ENCODE data around the gene CINP.
"Not testable (repeated sequence)": the region's sequence is repeated elsewhere in the genome, so short reads cannot be mapped to it uniquely, and the experiment has no call there.

Gene CINP

DNA sequence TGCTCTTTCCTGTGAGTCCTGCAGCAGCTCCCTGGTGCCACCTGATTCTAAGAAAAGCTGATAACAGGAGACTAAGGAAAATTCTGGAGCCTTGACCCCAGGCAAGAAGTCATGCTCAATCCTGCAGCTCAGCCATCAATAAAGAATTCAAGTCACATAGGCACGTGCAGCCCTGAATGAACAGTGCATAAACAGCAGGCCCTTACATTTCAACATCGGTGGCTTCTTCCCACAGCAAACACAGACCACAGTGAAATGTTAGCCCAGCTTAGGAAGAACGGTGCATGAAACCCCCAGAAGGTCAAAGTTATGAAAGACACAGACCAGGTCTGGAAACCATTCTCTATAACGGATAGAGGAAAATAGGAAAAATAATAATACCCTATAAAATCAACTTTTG lies 10.5 kb downstream of the CINP start:
- DNase-seq = no peak

GRCh38 chr14:102351593-102351992 lies 11.1 kb downstream of the CINP start:
- DNase-seq = not testable (repeated sequence)

- no peak for DNase-seq
Observed at GRCh38 chr14:102351023-102351422, 11.7 kb downstream of the CINP start.

DNA sequence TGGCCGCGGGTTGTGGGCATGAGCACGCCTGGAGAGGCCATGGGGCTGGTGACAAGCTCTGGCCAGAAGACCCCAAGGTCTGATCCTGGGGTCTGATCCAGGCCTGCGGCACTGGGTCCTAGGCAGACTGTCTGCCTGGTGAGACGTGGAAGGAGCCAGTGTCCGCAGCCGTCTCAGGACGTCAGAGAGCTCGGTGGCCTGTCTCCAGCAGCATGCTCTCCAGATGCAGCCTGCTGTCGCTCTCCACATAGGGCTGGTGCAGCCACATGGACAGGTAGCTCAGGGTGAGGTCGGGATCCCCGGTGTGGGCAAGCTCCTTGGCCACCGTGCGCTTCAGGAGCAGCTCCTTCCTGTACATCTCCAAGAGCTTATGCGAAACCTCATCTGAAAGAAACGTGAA lies 14.3 kb downstream of the CINP start:
- DNase-seq = no peak

DNA sequence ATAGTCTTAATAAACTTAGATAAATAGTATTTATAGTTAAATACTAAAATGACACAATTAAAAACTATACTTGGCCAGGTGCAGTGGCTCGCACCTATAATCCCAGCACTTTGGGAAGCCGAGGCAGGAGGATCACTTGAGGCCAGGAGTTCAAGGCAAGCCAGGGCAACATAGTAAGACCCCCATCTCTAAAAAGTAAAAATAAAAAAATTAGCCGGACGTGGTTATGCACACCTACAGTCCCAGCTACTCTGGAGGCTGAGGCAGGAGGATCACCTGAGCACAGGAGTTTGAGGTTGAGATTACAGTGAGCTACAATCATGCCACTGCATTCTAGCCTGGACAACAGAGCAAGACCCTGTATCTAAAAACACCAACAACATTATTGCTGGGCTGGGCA lies 16.0 kb downstream of the CINP start:
- no peak for DNase-seq

DNA sequence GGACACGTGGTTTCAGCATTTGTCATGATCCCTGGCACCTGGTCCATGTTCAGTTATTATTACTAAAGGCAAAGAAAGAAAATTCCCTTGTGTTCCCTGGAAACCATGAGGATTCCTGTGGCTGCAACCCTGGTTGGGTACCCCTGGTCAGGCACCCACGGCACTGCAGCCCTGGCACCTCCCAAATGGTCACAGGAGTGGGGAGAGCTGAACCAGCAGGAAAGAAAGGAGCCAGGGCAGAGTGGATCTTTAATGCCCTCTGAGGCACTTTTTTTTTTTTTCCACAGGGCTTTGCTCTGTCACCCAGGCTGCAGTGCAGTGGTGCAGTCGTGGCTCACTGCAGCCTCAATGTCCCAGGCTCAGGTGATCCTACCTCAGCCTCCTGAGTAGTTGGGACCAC lies 17.5 kb downstream of the CINP start:
- DNase-seq = no peak

GRCh38 chr14:102344485-102344884 lies 18.2 kb downstream of the CINP start:
- DNase-seq = no peak

GRCh38 chr14:102344084-102344483 lies 18.6 kb downstream of the CINP start:
- no peak for DNase-seq

DNA sequence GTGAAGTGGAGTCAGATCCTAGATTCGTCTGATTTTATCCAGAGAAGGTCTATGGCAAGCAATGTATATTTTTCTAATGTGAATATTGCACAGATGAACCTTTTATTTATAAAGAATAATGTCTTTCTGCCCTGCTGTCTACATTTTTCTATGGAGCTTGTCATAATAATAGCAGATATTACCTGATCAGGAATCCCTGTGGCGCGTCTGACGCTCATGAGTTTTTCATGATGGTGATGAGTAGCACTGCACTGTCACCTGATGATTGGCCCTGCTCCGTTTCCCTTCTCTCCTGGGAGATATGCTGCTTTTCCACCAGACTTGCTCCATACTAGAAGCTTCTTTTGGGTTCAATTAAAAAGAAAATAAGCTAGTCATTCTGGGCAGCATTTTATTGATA lies 20.5 kb downstream of the CINP start:
- DNase-seq = no peak

- DNase-seq = no peak
Observed at GRCh38 chr14:102341566-102341965, 21.1 kb downstream of the CINP start.

- no peak for DNase-seq
Observed at GRCh38 chr14:102338724-102339123, 24.0 kb downstream of the CINP start.

DNA sequence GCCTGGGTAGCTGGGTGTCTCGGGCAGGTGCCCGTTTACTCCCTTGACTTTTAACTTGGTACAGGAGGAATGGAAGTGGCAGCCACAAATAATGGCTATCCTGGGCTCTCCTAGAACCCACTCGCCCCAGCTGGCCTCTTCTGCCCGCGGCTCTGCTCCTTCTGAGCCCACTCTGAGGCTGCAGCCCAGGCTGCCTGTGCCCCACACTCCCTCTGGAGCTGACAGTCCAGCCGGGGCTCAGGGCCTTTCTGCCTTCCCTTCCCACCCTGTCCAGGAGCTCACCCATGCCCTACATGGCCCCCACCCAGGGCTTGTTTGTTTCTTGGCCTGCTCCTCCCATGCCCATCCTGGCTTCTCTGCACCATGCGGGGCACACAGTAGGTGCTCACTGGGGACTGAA lies 27.5 kb downstream of the CINP start:
- DNase-seq = no peak

DNA sequence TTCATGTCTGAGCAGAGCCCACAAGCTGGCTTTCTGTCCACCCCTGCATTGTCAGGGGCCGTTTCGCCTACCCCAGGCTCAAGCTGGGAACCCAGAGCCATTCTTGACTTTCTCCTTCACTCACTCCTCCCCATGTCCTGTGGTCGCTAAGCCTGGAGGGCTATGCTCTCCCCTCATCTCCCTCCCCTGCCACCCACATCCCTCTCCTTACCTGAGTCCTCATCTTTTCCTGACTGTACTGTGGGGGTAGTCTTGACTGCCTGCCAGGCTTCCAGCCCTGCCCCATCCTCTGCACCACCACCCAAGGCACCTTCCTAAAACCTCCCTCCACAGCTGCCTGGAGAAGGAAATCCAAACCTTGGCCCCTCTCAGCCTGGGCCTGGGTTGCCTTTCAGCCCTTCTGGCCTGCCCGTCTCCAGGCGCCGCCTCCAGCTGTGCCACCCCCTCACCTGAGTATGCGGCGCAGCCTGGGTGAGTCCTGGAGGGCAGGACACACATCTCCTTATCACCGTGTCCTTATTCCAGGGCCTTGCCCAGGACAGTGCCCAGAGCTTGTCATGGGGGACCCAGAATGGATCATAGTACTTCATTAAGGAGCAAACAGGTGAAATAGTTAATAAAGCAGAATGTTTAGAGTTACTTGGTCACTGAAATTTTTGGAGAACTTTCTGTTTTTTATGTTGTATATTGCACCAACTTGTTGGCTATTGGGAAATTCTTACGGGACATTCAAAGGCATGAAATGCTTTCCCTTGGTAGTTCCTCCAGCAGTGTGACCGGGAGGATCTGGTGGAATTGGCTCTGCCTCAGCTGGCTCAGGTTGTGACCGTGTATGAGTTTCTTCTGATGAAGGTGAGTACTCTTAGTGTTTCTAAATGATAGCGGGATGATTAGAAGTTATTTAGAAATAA lies 28.6 kb downstream of the CINP start:
- no peak for DNase-seq

DNA sequence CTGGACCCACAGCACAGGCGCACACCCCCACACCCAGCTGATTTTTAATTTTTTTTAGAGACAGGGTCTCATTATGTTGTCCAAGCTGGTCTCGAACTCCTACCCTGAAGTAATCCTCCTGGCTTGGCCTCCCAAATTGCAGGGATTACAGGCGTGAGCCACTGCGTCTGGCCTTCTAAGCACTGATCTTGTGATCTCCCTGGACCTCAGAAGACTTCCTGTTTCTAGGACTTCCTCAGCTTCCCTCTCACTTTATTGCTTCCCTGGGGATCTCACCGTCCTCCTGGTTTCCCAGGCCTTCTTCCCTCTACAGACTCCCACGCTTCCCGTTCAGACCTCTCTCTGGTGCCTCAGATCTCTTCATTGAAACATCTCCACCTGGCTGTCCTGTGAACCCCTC lies 29.3 kb downstream of the CINP start:
- DNase-seq = no peak

GRCh38 chr14:102330806-102331205 lies 31.9 kb downstream of the CINP start:
- no peak for DNase-seq

DNA sequence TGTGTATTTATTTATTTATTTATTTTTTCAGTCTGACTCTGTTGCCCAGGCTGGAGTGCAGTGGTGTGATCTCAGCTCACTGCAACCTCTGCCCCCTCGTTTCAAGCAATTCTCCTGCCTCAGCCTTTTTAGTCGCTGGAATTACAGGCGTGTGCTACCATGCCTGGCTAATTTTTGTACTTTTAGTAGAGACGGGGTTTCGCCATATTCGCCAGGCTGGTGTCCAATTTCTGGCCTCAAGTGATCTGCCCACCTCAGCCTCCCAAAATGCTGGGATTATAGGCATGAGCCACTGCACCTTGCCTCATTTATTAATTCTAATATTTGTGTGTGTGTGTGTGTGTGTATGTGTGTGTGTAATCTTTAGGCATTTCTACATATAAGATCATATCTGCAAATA lies 33.3 kb downstream of the CINP start:
- not testable (repeated sequence) for DNase-seq

- no peak for DNase-seq
Observed at GRCh38 chr14:102326583-102326982, 36.1 kb downstream of the CINP start.

- no peak for DNase-seq
Observed at GRCh38 chr14:102325791-102326345, 36.8 kb downstream of the CINP start.

- DNase-seq = no peak
Observed at GRCh38 chr14:102323102-102323501, 39.6 kb downstream of the CINP start.

DNA sequence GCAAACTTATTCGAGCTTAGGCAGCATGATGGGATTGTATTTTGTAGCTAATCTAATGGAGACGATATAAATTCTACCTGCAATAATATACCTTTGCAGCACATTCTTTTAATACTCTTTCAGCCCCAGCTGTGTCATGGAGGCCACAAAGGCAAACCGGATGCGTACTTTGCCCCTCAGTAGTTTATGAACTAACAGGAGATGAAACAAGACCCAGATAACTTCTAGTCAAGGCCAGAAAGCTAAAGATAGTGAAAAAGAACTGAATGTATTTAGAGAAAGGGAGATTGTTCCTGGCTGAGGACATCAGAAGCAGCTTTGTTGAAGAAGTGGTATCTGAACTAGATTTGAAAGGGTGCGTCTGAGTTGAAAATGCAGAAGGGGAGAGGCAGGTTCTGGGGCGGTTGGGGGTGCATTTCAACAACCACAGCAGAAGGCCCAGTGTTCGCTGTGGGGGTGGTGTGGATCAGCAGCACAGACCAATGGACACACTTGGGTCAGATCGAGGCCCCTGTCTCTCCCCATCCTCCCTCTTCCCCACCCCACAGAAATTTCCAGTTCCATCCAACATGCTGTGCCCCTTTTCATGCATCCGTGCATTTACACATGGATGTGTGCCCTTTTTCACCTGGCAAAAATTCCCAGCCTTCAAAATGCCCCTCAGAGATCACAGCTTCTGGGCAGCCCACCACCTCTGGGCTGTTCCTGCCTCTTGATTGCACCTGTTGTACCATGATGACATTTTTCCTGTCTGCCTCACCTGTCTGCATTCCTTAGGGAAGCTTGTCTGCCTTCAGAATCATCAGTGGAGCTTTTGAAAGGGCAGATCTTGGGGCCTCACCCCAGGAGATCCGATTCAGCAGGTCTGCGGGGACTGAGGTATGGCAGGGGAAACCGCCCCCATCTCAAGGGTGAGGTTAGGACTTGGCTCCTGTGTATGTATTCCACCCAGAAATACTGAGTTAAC lies 41.0 kb downstream of the CINP start:
- DNase-seq = no peak

DNA sequence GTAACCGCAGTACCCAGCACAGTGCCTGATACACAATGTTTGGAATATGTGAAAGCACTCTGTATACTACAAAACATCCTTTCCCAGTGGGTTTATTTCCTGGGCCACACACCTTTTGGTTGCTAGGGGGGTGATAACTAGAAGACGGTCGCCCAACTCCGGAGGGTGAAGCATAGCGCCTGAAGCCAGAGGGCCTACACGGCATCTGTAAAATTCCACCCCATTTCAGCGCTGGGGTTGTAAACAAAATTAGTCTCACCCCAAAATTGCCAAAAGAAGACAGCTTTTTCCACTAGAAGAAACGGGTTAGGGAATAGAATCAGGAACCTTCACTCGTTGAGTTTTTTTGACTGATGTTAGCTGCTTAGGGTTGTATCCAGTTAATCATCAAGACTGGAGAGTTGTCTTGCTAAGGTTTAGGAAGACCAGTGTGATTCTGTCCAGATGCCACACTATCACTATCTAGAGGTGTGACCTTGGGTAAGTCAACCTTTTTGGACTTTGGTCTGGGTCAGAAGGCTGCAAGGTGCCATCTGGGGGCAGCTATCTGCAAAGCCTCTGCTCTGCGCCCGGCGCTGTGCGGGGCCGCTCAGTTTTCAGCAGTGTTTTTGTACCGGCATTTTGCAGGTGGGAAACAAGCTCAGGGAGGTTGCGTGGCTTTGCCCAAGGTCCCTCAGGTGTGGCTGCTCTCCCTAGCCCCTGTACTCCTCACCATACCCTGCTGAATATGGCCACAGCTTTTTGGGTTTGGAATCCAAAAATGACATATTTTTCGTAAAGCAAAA lies 41.8 kb downstream of the CINP start:
- DNase-seq = no peak

- DNase-seq = no peak
Observed at GRCh38 chr14:102320033-102320660, 42.5 kb downstream of the CINP start.
